ENCODE data around the gene ALG1. TPM values are rescaled to one million over a fixed set of nuclear protein-coding genes. Genes with fewer than 3 reads are reported as not detected.

Gene ALG1
- total and polyA plus RNA-seq, 9 donors: 10.1 to 13.6 (median 12.8) TPM

DNA sequence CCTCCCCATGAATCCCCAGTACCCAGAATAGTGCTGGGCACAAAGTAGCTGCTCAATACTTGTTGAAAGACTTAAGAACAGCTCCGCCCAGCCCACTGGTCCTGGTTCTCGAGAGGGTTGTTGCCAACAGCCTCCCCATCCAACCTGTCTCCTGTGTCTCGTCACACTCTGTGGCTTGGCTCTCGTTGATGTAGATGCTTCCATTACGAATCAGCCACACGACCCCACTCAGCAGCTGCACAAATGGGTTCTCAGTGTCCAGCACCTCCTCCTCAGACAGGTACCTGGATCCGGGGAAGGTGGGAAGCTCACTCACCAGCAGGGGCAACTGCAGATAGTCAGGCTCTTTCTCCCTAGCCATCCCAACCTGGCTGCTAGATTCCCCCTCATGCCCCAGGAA lies 40.0 kb upstream of the ALG1 start:
- H3K27ac ChIP-seq (ENCODE audit: low read length): no peak overlapping the region
- DNase-seq: no peak
- H3K4me1 ChIP-seq (ENCODE audit: control insufficient read depth, insufficient read depth, low read length): peaks cover 6% of the 10 kb centered on the region
- 86% methylated on average over 7 of the region's 7 CpGs for WGBS (ENCODE audit: insufficient coverage)
- no peaks in the 10 kb centered on the region for H3K9me3 ChIP-seq (replicated peaks; ENCODE audit: control insufficient read depth, low read depth, low read length)
- H3K36me3 ChIP-seq (ENCODE audit: control insufficient read depth, insufficient read depth, low read length): peaks cover 7% of the 10 kb centered on the region
- no peak overlapping the region for H3K4me3 ChIP-seq (ENCODE audit: low read length)
- no peaks in the 10 kb centered on the region for H3K27me3 ChIP-seq (ENCODE audit: control insufficient read depth, insufficient read depth, low read length)

DNA sequence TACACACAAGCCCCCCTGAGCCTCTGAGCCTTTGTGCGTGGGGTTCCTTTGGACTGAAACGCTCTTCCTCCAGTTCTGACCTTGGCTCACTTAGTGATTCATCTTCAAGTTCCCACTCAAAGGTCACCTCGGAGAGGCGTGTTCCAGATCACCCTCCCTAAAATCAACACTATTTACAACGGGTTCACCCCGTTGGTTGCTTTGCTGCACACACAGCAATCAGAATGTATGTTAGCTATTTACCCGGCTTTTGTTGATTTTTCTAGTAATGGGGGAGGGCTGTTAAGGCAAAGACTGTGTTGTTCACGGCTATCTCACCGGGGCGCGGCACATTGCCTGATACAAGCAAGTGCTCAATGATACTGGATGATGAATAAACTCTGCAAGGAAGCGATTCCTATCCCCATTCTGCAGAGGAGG lies 38.9 kb upstream of the ALG1 start:
- H3K27ac ChIP-seq (ENCODE audit: low read length): no peak overlapping the region
- 54% methylated on average over 10 of the region's 12 CpGs for WGBS (ENCODE audit: insufficient coverage)

DNA sequence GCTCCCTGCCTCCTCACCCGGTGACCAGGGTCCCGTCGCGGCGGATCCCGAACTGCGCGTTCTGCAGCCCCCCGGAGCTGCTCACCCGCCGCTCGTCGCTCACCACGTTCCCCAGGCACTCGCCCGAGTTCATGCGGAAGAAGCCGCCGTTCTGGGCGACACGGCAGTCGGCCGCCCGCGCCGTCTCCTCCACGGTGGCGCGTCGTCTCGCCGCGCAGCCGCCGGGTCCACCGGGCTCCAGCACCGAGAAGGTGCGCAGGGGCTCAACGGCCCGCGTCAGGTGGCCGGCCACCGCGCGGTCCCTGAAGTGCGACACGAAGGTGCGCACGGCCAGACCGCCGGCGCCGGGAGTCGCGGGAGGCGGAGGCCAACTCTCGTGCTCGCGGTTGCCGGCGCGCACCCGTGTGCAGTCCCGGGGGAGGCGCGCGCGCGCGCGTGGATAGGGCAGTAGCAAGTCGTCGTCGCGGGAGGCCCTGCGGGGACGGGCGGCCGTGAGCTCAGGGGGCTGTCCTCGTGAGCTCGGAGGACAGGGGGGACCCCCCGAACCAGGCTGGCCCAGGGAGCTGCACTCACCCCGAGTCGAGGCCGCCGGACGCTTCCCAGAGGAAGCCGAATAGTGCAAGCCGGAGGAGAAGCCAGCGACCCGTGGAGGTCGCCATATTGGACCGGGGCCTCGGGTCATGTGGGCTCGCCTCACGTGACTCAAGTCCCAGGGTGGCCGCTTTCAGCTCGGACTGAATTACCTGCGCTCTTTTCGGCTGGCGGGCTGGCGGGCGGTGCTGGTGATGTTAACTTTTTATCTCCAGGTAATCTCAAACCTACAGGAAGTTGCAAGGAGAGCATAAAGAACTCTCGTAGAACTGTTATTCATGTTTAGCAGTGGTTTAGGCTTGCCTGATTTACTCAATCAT lies 38.1 kb upstream of the ALG1 start, which contains the start of gene NAGPA:
TSS of gene NAGPA (minus strand) at position 680 of the 911 bp plus-strand sequence. CDS start at position 659, 21 bp downstream.
- Histone ChIP-seq H3K4me3 (ENCODE audit: low read length) (peak within 1 kb of the TSS; percentile 77), H3K27ac (ENCODE audit: low read length) (no peak within 1 kb of the TSS), H3K9me3 (replicated peaks; ENCODE audit: control insufficient read depth, low read depth, low read length) (no peaks in the 10 kb centered on the region), H3K4me1 (ENCODE audit: control insufficient read depth, insufficient read depth, low read length) (peaks cover 6% of the 10 kb centered on the region), H3K36me3 (ENCODE audit: control insufficient read depth, insufficient read depth, low read length) (peaks cover 5% of the 10 kb centered on the region), H3K27me3 (ENCODE audit: control insufficient read depth, insufficient read depth, low read length) (no peaks in the 10 kb centered on the region)
- DNase-seq: peak; percentile 91
- under 1% methylated on average over 97 of the region's 104 CpGs for WGBS (ENCODE audit: insufficient coverage)

More for the DNA sequence above, 38.9 kb upstream of the ALG1 start:
- H3K27me3 ChIP-seq (ENCODE audit: control insufficient read depth, insufficient read depth, low read length): no peaks in the 10 kb centered on the region
- no peaks in the 10 kb centered on the region for H3K9me3 ChIP-seq (replicated peaks; ENCODE audit: control insufficient read depth, low read depth, low read length)
- peaks cover 6% of the 10 kb centered on the region for H3K4me1 ChIP-seq (ENCODE audit: control insufficient read depth, insufficient read depth, low read length)
- DNase-seq: no peak
- peaks cover 7% of the 10 kb centered on the region for H3K36me3 ChIP-seq (ENCODE audit: control insufficient read depth, insufficient read depth, low read length)
- H3K4me3 ChIP-seq (ENCODE audit: low read length): peak overlapping the region; percentile 77

DNA sequence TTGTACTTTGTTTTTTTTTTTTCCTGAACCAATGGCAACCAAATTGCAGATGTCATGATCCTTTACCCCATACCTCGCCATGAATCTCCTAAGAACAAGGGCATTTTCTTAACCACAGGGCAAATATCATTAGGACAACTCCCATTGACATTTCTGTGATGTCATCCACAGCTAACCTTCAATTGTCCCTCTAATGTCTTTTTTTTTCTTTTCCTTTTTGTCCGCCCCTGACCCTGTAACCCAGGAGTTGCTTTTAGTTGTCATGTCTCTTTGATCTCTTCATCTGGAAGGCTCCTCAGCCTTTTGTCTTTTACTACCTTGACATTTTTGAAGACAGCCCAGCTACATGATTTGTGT lies 37.5 kb upstream of the ALG1 start:
- peaks cover 6% of the 10 kb centered on the region for H3K4me1 ChIP-seq (ENCODE audit: control insufficient read depth, insufficient read depth, low read length)
- WGBS (ENCODE audit: insufficient coverage): 19% methylated on average over 2 of the region's 2 CpGs
- H3K9me3 ChIP-seq (replicated peaks; ENCODE audit: control insufficient read depth, low read depth, low read length): no peaks in the 10 kb centered on the region
- no peaks in the 10 kb centered on the region for H3K27me3 ChIP-seq (ENCODE audit: control insufficient read depth, insufficient read depth, low read length)
- peaks cover under 1% of the 10 kb centered on the region for H3K36me3 ChIP-seq (ENCODE audit: control insufficient read depth, insufficient read depth, low read length)
- no peak for DNase-seq
- no peak overlapping the region for H3K27ac ChIP-seq (ENCODE audit: low read length)
- peak overlapping the region; percentile 77 for H3K4me3 ChIP-seq (ENCODE audit: low read length)

DNA sequence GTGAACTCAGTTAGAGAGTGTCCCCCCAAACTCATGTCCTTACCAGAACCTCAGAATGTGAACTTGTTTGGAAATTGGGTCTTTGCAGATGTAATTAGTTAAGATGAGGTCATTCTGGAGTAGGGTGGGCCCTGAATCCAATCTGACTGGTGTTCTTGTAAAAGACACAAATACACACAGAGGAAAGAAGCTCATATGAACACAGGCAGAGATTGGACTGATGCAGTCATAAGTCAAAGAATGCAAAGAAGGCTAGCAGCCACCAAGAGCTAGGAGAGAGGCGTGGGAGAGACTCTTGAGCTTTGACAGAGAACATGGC lies 35.8 kb upstream of the ALG1 start:
- Histone ChIP-seq H3K4me1 (ENCODE audit: control insufficient read depth, insufficient read depth, low read length) (peaks cover 6% of the 10 kb centered on the region), H3K27me3 (ENCODE audit: control insufficient read depth, insufficient read depth, low read length) (no peaks in the 10 kb centered on the region), H3K27ac (ENCODE audit: low read length) (no peak overlapping the region), H3K36me3 (ENCODE audit: control insufficient read depth, insufficient read depth, low read length) (no peaks in the 10 kb centered on the region), H3K4me3 (ENCODE audit: low read length) (no peak overlapping the region), H3K9me3 (replicated peaks; ENCODE audit: control insufficient read depth, low read depth, low read length) (no peaks in the 10 kb centered on the region)
- no peak for DNase-seq
- WGBS (ENCODE audit: insufficient coverage): 60% methylated on average over 1 of the region's 1 CpG

DNA sequence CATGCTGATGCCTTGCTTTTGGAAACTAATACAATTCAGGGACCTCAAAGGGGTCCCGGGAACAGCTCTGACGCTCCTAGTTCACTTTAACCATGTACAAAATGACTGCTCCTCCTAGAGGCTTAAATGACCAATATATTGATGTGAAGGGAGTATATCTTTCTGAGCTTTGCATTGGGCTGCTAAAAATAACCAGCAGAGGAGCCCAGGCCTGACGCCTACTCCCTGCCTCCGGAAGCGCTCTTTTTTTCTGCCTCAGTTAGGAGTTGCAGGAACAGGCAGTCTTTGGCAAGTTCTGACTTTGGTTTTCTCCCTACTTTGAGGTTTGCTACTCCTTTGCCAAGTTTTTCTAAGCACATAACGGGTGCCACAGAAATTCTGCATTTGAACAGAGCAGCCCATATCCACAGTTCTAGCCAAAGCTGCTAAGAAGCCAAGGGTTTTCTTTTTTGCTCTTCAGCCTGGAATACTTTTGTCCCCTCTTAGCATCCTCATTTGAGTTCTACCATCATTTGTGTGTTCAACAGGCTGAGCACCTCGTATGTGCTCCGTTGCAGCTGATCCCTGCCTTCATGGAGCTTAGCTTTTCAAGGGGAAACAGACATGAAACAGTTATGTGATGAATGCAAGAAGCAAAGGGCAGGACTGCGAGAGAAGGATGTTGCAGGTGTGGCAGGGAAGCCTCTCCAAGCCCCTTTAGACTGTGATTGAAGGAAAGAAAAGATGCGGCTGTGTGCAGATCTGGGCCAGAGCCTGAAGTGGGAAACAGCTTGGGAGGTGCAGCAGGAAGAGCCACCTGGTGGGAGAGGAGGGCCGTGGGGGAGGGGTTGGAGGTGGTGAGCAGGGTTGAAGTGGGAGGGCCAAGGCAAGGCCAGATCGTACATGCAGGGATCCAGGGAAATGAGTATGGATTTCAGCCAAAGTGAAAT lies 35.2 kb upstream of the ALG1 start:
- WGBS (ENCODE audit: insufficient coverage): 28% methylated on average over 7 of the region's 12 CpGs
- DNase-seq: no peak

DNA sequence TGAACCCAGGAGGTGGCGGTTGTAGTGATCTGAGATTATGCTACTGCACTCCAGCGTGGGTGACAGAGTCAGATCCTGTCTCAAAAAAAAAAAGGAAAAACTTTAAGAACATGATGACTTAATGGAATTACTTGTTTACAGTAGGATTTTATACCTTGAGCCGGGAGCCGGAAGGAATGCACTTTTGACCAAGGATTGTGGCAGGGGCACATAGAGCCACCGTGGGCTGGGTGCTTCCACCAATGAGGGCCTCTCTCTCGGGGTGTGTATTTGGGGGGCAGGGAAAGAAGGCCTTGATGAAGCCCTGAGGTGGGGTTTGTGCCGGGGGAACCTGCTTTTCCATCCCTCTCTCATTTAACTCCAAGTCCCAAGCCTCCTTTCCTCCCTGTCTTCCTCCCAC lies 31.2 kb upstream of the ALG1 start:
- Histone ChIP-seq H3K27ac (ENCODE audit: low read length) (no peak overlapping the region), H3K36me3 (ENCODE audit: control insufficient read depth, insufficient read depth, low read length) (no peaks in the 10 kb centered on the region), H3K4me3 (ENCODE audit: low read length) (no peak overlapping the region), H3K4me1 (ENCODE audit: control insufficient read depth, insufficient read depth, low read length) (no peaks in the 10 kb centered on the region), H3K27me3 (ENCODE audit: control insufficient read depth, insufficient read depth, low read length) (no peaks in the 10 kb centered on the region), H3K9me3 (replicated peaks; ENCODE audit: control insufficient read depth, low read depth, low read length) (no peaks in the 10 kb centered on the region)
- WGBS (ENCODE audit: insufficient coverage): 82% methylated on average over 4 of the region's 7 CpGs
- DNase-seq: no peak

More for the DNA sequence above, 35.2 kb upstream of the ALG1 start:
- Histone ChIP-seq H3K4me1 (ENCODE audit: control insufficient read depth, insufficient read depth, low read length) (peaks cover 6% of the 10 kb centered on the region), H3K36me3 (ENCODE audit: control insufficient read depth, insufficient read depth, low read length) (no peaks in the 10 kb centered on the region), H3K4me3 (ENCODE audit: low read length) (no peak overlapping the region), H3K27me3 (ENCODE audit: control insufficient read depth, insufficient read depth, low read length) (no peaks in the 10 kb centered on the region), H3K9me3 (replicated peaks; ENCODE audit: control insufficient read depth, low read depth, low read length) (no peaks in the 10 kb centered on the region), H3K27ac (ENCODE audit: low read length) (no peak overlapping the region)

DNA sequence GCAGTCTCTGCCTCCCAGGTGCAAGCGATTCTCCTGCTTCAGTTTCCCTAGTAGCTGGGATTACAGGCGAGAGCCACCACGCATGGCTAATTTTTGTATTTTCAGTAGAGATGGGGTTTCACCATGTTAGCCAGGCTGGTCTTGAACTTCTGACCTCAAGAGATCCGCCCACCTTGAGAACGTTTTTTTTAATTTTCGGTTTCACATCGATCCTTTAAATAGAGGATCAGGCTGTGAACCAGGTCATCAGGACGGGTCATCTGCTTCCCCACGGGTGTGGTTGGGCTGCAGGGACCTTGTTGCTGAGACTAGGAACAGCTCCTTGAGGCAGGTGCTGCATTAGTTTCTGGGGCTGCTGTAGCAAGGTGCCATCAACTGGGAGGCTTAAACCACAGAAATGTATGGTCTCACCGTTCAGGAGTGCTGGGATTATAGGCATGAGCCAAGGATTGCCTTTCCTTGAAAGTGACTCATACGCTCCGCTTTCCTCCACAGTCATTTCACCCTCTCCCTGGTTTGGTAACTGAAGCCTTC lies 30.0 kb upstream of the ALG1 start:
- DNase-seq: no peak
- no peaks in the 10 kb centered on the region for H3K27me3 ChIP-seq (ENCODE audit: control insufficient read depth, insufficient read depth, low read length)

DNA sequence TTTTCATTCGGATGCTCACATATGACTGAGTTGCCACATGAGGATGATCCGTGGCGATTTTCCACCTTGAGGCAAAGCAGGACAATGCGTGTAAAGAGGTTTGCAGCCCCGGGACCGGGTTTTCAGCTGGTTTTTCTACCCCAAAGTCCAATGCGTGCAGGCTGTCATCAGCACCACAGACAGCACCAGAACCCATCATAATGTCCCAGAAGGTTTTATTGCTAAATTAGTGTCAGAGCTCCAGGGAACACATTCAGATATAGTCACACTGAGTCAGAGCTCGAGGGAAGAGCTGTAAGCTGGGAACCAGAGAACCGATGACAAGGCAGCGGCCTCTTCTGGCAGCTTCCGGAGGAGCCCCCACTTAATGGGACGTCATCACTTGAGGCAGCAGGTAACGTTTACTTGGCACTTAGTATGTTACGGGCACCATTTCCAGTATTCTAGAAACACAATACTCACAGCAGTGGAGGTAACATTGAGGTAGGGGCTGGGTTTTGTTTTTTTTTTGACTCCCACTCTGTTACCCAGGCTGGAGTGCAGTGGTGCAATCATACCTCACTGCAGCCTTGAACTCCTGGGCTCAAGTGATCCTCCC lies 29.0 kb upstream of the ALG1 start:
- Histone ChIP-seq H3K27ac (ENCODE audit: low read length) (no peak overlapping the region), H3K4me3 (ENCODE audit: low read length) (no peak overlapping the region), H3K9me3 (replicated peaks; ENCODE audit: control insufficient read depth, low read depth, low read length) (no peaks in the 10 kb centered on the region), H3K27me3 (ENCODE audit: control insufficient read depth, insufficient read depth, low read length) (no peaks in the 10 kb centered on the region), H3K36me3 (ENCODE audit: control insufficient read depth, insufficient read depth, low read length) (no peaks in the 10 kb centered on the region), H3K4me1 (ENCODE audit: control insufficient read depth, insufficient read depth, low read length) (no peaks in the 10 kb centered on the region)
- 81% methylated on average over 9 of the region's 14 CpGs for WGBS (ENCODE audit: insufficient coverage)
- DNase-seq: no peak

More for the DNA sequence above, 30.0 kb upstream of the ALG1 start:
- Histone ChIP-seq H3K9me3 (replicated peaks; ENCODE audit: control insufficient read depth, low read depth, low read length) (no peaks in the 10 kb centered on the region), H3K36me3 (ENCODE audit: control insufficient read depth, insufficient read depth, low read length) (no peaks in the 10 kb centered on the region), H3K4me3 (ENCODE audit: low read length) (no peak overlapping the region), H3K27ac (ENCODE audit: low read length) (no peak overlapping the region), H3K4me1 (ENCODE audit: control insufficient read depth, insufficient read depth, low read length) (no peaks in the 10 kb centered on the region)
- 64% methylated on average over 9 of the region's 12 CpGs for WGBS (ENCODE audit: insufficient coverage)

All from muscle of leg (tissue), 11 donors.